GM12878 (cell line): ENCODE data around the gene CHRDL2. TPM values are rescaled to one million over a fixed set of nuclear protein-coding genes. Genes with fewer than 3 reads are reported as not detected.

ENCODE experiments used
- EZH2 ChIP-seq: IDR thresholded peaks from 2 replicates; pipeline ENCODE4 v1.6.1; 2012; ENCODE audit warnings: low read depth, mild to moderate bottlenecking, control low read depth, inconsistent platforms, low read length, borderline replicate concordance; ENCODE audit not compliant: control insufficient read depth
- GATAD2B ChIP-seq: fragments of 450-650 bp; conservative IDR thresholded peaks from 2 replicates; pipeline ENCODE4 v1.6.1; 2017; ENCODE audit warnings: low read depth, mild to moderate bottlenecking, moderate library complexity
- RAD51 ChIP-seq: fragments of 450-650 bp; IDR thresholded peaks from 2 replicates; pipeline ENCODE4 v1.6.1; 2016; ENCODE audit warnings: moderate library complexity, mild to moderate bottlenecking, inconsistent platforms
- RCOR1 ChIP-seq: conservative IDR thresholded peaks from 2 replicates; pipeline ENCODE4 v1.6.1; 2012; ENCODE audit warnings: low read depth, low read length, improper control_type of control experiment
- SIX5 ChIP-seq: IDR thresholded peaks from 2 replicates; pipeline ENCODE4 v1.6.1; 2011; ENCODE audit warnings: mild to moderate bottlenecking, low read depth, low read length, moderate library complexity; ENCODE audit not compliant: severe bottlenecking
- TCF12 ChIP-seq: IDR thresholded peaks from 2 replicates; pipeline ENCODE4 v1.6.1; 2011; ENCODE audit warnings: low read depth, mild to moderate bottlenecking, low read length
- TCF3 ChIP-seq: IDR thresholded peaks from 2 replicates; pipeline ENCODE4 v1.6.1; 2012; ENCODE audit warnings: low read depth, mild to moderate bottlenecking, low read length, borderline replicate concordance; ENCODE audit not compliant: insufficient read depth
- polyA plus RNA-seq, 11 experiments: library from polyadenylated mRNA; depleted of rRNA in 4 of 11; unstranded in 6 of 11; stranded (reverse) in 5 of 11; fragments of >200 nt; fragmentation: Nextera tagmentation in 4 of 11; fragmentation: Illumina TruSeq in 1 of 11; extraction: Ambion mirVana in 4 of 11; extraction: Trizol in 1 of 11; gene quantifications; 1 replicate in 1 of 11; 2 replicates in 10 of 11; pipeline versions ENCODE4 v1.2.1 to v1.2.3, GENCODE V29; 2011 to 2016; ENCODE audit warnings: inconsistent platforms in 2 of 11, missing spikeins in 2 of 11, low read depth in 1 of 11
- total RNA-seq, 4 experiments: library from RNA; depleted of rRNA in 3 of 4; stranded (reverse); fragments of >200 nt in 3 of 4; fragmentation: Illumina TruSeq in 1 of 4; extraction: Trizol in 1 of 4; gene quantifications; 2 replicates each; pipeline versions ENCODE4 v1.2.1 to v1.2.3, GENCODE V29; 2013 to 2021
- TF ChIP-seq, protein P1 (sequence below): fragments of 450-650 bp; IDR thresholded peaks from 2 replicates; pipeline ENCODE4 v1.6.1; 2017; ENCODE audit warnings: low read depth, mild to moderate bottlenecking, moderate library complexity
- TF ChIP-seq, protein P2 (sequence below): fragments of 450-650 bp; IDR thresholded peaks from 2 replicates; pipeline ENCODE4 v1.6.1; 2016; ENCODE audit warnings: mild to moderate bottlenecking

The CHRDL2 gene
- total and polyA plus RNA-seq, 10 of the 15 experiments (the other 5 are each of a cell fraction or from before 2014, with no cell fraction given): not detected

DNA sequence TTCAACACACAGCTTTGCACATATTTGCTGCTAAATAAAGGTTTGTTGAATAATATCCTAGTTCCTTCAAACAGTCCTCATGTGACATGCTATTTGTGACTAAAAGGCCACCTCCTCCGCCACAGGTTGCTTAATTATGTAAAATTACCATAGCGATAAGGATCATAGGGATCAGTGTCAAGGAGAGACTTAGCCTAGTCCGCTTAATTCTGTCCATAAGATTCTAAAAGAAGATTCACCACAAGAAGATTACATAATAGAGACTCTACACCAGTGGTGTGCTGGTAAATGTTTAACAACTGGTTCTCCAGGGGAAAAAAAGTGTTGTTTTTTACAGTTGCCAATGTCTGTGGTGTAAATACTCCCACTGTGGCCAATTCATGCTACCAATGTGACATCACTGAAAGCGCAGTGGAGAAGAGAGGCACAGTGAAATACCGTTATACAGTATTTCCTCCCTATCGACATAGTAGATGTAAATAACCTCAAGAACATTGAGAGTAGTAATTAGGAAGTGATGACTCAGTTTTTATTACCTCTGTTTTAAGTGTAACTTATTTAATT is 4.2 kb upstream of the CHRDL2 start (continued):
- TF ChIP-seq RAD51: no peak
- no peak for TF ChIP-seq SIX5
- TF ChIP-seq TCF3: no peak
- TF ChIP-seq TCF12: no peak
- TF ChIP-seq RCOR1: no peak
- TF ChIP-seq, protein P1, sequence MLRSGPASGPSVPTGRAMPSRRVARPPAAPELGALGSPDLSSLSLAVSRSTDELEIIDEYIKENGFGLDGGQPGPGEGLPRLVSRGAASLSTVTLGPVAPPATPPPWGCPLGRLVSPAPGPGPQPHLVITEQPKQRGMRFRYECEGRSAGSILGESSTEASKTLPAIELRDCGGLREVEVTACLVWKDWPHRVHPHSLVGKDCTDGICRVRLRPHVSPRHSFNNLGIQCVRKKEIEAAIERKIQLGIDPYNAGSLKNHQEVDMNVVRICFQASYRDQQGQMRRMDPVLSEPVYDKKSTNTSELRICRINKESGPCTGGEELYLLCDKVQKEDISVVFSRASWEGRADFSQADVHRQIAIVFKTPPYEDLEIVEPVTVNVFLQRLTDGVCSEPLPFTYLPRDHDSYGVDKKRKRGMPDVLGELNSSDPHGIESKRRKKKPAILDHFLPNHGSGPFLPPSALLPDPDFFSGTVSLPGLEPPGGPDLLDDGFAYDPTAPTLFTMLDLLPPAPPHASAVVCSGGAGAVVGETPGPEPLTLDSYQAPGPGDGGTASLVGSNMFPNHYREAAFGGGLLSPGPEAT: no peak
- no peak for TF ChIP-seq GATAD2B
- TF ChIP-seq EZH2: no peak
- TF ChIP-seq, protein P2, sequence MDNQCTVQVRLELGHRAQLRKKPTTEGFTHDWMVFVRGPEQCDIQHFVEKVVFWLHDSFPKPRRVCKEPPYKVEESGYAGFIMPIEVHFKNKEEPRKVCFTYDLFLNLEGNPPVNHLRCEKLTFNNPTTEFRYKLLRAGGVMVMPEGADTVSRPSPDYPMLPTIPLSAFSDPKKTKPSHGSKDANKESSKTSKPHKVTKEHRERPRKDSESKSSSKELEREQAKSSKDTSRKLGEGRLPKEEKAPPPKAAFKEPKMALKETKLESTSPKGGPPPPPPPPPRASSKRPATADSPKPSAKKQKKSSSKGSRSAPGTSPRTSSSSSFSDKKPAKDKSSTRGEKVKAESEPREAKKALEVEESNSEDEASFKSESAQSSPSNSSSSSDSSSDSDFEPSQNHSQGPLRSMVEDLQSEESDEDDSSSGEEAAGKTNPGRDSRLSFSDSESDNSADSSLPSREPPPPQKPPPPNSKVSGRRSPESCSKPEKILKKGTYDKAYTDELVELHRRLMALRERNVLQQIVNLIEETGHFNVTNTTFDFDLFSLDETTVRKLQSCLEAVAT: no peak
